H1 (cell line): ENCODE results near the gene SPCS3. TPM values are rescaled to one million over a fixed set of nuclear protein-coding genes. Genes with fewer than 3 reads are reported as not detected.

Experiments used
- CHD7 ChIP-seq: fragments of 300-600 bp; sonication (generic); IDR thresholded peaks from 2 replicates; pipeline ENCODE4 v1.7.1; 2012; ENCODE audit warnings: low read length, moderate library complexity, mild to moderate bottlenecking, inconsistent platforms; ENCODE audit not compliant: insufficient replicate concordance
- POU5F1 ChIP-seq: IDR thresholded peaks from 2 replicates; pipeline ENCODE4 v1.6.1; 2011; ENCODE audit warnings: low read depth, mild to moderate bottlenecking, low read length, moderate library complexity
- polyA plus RNA-seq, 7 experiments: library from polyadenylated mRNA; depleted of rRNA in 3 of 7; stranded (reverse) in 5 of 7; unstranded in 2 of 7; fragments of >200 nt in 5 of 7; fragments of 200-250 nt in 2 of 7; gene quantifications; 1 replicate in 5 of 7; 2 replicates in 1 of 7; 4 replicates in 1 of 7; pipeline versions ENCODE4 v1.2.1 to v1.2.3, GENCODE V29; 2011 to 2013; ENCODE audit warnings: missing spikeins in 2 of 7, mixed read lengths in 2 of 7
- total RNA-seq: library from RNA; stranded (reverse); fragmentation: NEBNext Ultra II Directional; extraction: Animal tissue kit (Norgen Biotek cat#: 25700); gene quantifications from 2 replicates; pipeline ENCODE4 v1.2.1, GENCODE V29; 2021

The SPCS3 gene
- total and polyA plus RNA-seq, 2 of the 8 experiments (the other 6 are each of a cell fraction or from before 2014, with no cell fraction given) = 18.4 to 117 TPM

GRCh38 chr4:176357359-176358082, 37.8 kb downstream of the SPCS3 start (continued):
- peak; percentile 50 for TF ChIP-seq CHD7
- 0 out of 2 replicates have a peak, but pooled peaks have one; percentile 32 for TF ChIP-seq POU5F1
